ENCODE results near the gene IL1R2. TPM values are rescaled to one million over a fixed set of nuclear protein-coding genes. Genes with fewer than 3 reads are reported as not detected.

The IL1R2 gene
- total RNA-seq, 1 experiment from 2014 or later, result not detected

GRCh38 chr2:101982495-101983029 is 9.2 kb upstream of the IL1R2 start:
- H3K4me1 ChIP-seq (replicated peaks), result peaks cover 4% of the 10 kb centered on the region; the same call in 1 of the 2 replicates
- H3K9me3 ChIP-seq (replicated peaks), result no peaks in the 10 kb centered on the region
- no peaks in the 10 kb centered on the region for H3K36me3 ChIP-seq
- H3K4me3 ChIP-seq, result no peak overlapping the region
- no peak for DNase-seq (ENCODE audit: low read depth in 1 of 2, low spot score in 2 of 2)
- H3K27me3 ChIP-seq (replicated peaks), result no peaks in the 10 kb centered on the region
- H3K27ac ChIP-seq, result no peak overlapping the region

DNA sequence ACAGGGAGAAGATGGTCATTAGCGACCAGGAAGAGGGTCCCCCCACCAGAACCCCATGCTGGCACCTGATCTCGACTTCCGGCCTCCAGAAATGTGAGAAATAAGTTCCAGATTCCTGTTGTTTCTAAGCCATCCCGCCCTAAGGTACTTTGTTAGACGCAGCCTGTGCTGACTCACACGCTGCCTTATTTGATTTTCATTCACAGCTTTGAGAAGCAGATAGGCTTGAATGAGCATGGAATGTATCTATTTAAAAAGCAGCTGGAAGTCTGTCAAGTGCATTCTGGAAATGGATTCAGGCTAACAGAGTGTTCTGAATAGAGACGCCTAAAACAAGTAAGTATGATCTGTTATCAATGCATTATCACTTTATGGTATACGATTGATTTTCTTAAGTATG is 8.3 kb upstream of the IL1R2 start:
- Histone ChIP-seq H3K9me3 (replicated peaks) (no peaks in the 10 kb centered on the region), H3K36me3 (no peaks in the 10 kb centered on the region), H3K4me1 (replicated peaks) (peaks cover 4% of the 10 kb centered on the region; the same call in 1 of the 2 replicates), H3K27me3 (replicated peaks) (no peaks in the 10 kb centered on the region), H3K4me3 (no peak overlapping the region), H3K27ac (no peak overlapping the region)
- peak in 1 of 2 experiments; percentile 13 for DNase-seq (ENCODE audit: low read depth in 1 of 2, low spot score in 2 of 2)

DNA sequence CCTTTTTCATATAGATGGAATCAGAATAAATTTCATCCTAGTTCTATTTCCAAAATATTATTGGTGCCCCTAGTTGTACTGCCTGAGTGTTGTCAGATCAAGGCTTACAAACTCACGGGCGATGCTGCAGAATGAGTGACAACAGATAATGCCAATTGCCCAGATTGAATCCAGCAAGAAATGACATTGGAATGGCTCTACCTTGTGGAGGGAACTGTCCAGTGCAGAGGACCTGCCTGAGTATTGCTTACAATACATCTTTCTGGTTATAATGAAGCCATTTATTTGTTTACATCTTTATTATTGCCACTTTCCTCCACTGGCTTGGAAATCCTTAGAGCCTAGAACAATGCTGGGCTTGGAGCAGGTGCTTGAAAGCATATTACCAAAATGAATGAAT is 7.8 kb upstream of the IL1R2 start:
- Histone ChIP-seq H3K9me3 (replicated peaks) (no peaks in the 10 kb centered on the region), H3K4me1 (replicated peaks) (peaks cover 4% of the 10 kb centered on the region; the same call in 1 of the 2 replicates), H3K36me3 (no peaks in the 10 kb centered on the region), H3K4me3 (no peak overlapping the region), H3K27ac (no peak overlapping the region), H3K27me3 (replicated peaks) (no peaks in the 10 kb centered on the region)
- no peak for DNase-seq (ENCODE audit: low read depth in 1 of 2, low spot score in 2 of 2)

- no peaks in the 10 kb centered on the region for H3K36me3 ChIP-seq
- no peaks in the 10 kb centered on the region for H3K9me3 ChIP-seq (replicated peaks)
- H3K27me3 ChIP-seq (replicated peaks), result no peaks in the 10 kb centered on the region
- no peak overlapping the region for H3K27ac ChIP-seq
- no peak overlapping the region for H3K4me3 ChIP-seq
- DNase-seq (ENCODE audit: low read depth in 1 of 2, low spot score in 2 of 2), result no peak
- peaks cover 4% of the 10 kb centered on the region; the same call in 1 of the 2 replicates for H3K4me1 ChIP-seq (replicated peaks)
These were observed 7.1 kb upstream of the IL1R2 start for GRCh38 chr2:101984656-101985055.

DNA sequence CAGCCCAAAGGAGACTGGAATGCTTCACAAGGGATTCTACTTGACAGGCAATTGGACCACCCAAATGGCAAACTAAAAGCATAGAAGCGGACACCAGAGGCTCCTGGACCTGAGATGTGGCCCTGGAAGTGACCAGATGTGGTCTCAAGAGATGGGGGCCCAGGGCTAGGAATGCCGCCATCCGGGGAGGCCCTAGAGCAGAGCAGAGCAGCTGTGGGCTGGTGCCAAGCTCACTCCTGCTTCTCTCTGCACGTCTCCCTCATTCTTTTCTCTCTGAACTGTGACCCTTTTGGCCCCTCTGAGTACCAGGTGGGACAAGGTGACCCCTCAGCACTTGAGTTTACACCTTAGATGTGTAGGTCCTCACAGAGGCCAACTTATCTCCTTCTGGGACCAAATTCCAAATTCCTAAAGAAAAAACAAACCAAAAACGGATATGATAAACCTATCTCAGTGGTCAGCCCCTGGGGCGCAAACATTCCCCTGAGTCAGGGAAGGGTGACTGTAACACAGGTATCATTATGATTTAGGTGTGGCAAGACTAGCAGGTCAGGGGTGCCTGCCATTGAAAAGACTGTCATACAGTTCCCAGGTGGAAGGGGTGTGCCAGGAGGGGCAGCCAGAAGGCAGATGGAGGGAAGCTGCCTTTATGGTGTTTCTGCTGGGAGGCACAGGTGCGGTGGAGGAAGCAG is 6.5 kb upstream of the IL1R2 start:
- H3K27me3 ChIP-seq (replicated peaks), result no peaks in the 10 kb centered on the region
- H3K4me1 ChIP-seq (replicated peaks), result peaks cover 4% of the 10 kb centered on the region; the same call in 1 of the 2 replicates
- no peak overlapping the region for H3K4me3 ChIP-seq
- no peaks in the 10 kb centered on the region for H3K9me3 ChIP-seq (replicated peaks)
- no peak for DNase-seq (ENCODE audit: low read depth in 1 of 2, low spot score in 2 of 2)
- no peaks in the 10 kb centered on the region for H3K36me3 ChIP-seq
- no peak overlapping the region for H3K27ac ChIP-seq

- no peak for DNase-seq (ENCODE audit: low read depth in 1 of 2, low spot score in 2 of 2)
- H3K9me3 ChIP-seq (replicated peaks), result no peaks in the 10 kb centered on the region
- H3K4me3 ChIP-seq, result no peak overlapping the region
- no peak overlapping the region for H3K27ac ChIP-seq
- peaks cover 4% of the 10 kb centered on the region; the same call in 1 of the 2 replicates for H3K4me1 ChIP-seq (replicated peaks)
- H3K27me3 ChIP-seq (replicated peaks), result no peaks in the 10 kb centered on the region
- no peaks in the 10 kb centered on the region for H3K36me3 ChIP-seq
These were observed 6.0 kb upstream of the IL1R2 start for GRCh38 chr2:101985793-101986164.

- no peak for DNase-seq (ENCODE audit: low read depth in 1 of 2, low spot score in 2 of 2)
- Histone ChIP-seq H3K27ac (no peak overlapping the region), H3K4me3 (no peak overlapping the region), H3K4me1 (replicated peaks) (peaks cover 4% of the 10 kb centered on the region; the same call in 1 of the 2 replicates), H3K27me3 (replicated peaks) (no peaks in the 10 kb centered on the region), H3K36me3 (no peaks in the 10 kb centered on the region), H3K9me3 (replicated peaks) (no peaks in the 10 kb centered on the region)
These were observed 5.4 kb upstream of the IL1R2 start for GRCh38 chr2:101986376-101986775.

GRCh38 chr2:101986804-101987740 is 4.7 kb upstream of the IL1R2 start:
- no peak for DNase-seq (ENCODE audit: low read depth in 1 of 2, low spot score in 2 of 2)
- no peaks in the 10 kb centered on the region for H3K27me3 ChIP-seq (replicated peaks)
- H3K9me3 ChIP-seq (replicated peaks), result no peaks in the 10 kb centered on the region
- H3K4me1 ChIP-seq (replicated peaks), result peaks cover 4% of the 10 kb centered on the region; the same call in 1 of the 2 replicates
- H3K27ac ChIP-seq, result no peak overlapping the region
- no peaks in the 10 kb centered on the region for H3K36me3 ChIP-seq
- no peak overlapping the region for H3K4me3 ChIP-seq

GRCh38 chr2:101987832-101988231 is 3.9 kb upstream of the IL1R2 start:
- no peaks in the 10 kb centered on the region for H3K27me3 ChIP-seq (replicated peaks)
- no peak overlapping the region for H3K27ac ChIP-seq
- H3K36me3 ChIP-seq, result no peaks in the 10 kb centered on the region
- no peak for DNase-seq (ENCODE audit: low read depth in 1 of 2, low spot score in 2 of 2)
- H3K9me3 ChIP-seq (replicated peaks), result no peaks in the 10 kb centered on the region
- no peak overlapping the region for H3K4me3 ChIP-seq
- H3K4me1 ChIP-seq (replicated peaks), result peaks cover 4% of the 10 kb centered on the region; the same call in 1 of the 2 replicates

- DNase-seq (ENCODE audit: low read depth in 1 of 2, low spot score in 2 of 2), result no peak
These were observed 3.2 kb upstream of the IL1R2 start for GRCh38 chr2:101988541-101988940.

DNA sequence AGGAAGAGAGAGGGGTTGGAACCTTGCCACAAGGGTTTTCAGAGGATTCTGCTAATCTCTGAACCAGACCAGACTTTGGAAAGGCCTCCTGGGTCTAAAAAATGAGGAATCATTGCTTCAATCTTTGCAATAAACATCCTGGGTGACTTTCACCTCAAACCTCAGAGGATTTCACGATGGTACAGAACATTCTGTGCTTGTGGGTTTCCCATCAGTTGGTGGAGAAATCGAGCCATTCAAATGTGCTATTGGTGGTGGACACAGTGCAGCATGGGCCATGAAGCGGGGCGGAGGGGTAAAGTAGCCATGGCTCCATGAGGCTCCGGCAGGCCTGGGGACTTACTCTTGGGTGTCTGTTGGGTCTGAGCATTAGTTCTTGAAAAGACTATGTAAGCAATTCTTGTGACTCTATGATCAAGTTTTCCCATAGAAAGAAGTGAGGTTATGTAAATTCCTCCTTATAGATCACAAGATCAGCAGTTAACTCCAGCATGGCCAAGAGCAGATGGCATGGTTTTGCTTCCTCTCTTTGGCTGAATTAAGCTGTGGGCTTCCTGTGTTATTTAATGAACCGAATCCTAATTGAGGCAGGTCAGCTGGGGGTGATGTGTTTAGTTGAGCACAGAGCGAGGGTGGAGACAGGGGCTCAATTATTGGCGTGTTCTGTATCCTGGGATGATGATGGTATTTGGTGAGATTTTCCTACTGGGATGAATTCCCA is 1.9 kb upstream of the IL1R2 start:
- H3K4me3 ChIP-seq, result no peak overlapping the region
- H3K36me3 ChIP-seq, result no peaks in the 10 kb centered on the region
- no peaks in the 10 kb centered on the region for H3K4me1 ChIP-seq (replicated peaks)
- no peaks in the 10 kb centered on the region for H3K9me3 ChIP-seq (replicated peaks)
- no peak for DNase-seq (ENCODE audit: low read depth in 1 of 2, low spot score in 2 of 2)
- H3K27ac ChIP-seq, result no peak overlapping the region
- no peaks in the 10 kb centered on the region for H3K27me3 ChIP-seq (replicated peaks)

More at GRCh38 chr2:101988541-101988940, 3.2 kb upstream of the IL1R2 start:
- Histone ChIP-seq H3K27me3 (replicated peaks) (no peaks in the 10 kb centered on the region), H3K9me3 (replicated peaks) (no peaks in the 10 kb centered on the region), H3K4me1 (replicated peaks) (peaks cover 1% of the 10 kb centered on the region; the same call in 1 of the 2 replicates), H3K36me3 (no peaks in the 10 kb centered on the region), H3K4me3 (no peak overlapping the region), H3K27ac (no peak overlapping the region)

GRCh38 chr2:101993772-101994171 is 2.0 kb downstream of the IL1R2 start:
- Histone ChIP-seq H3K4me3 (no peak overlapping the region), H3K4me1 (replicated peaks) (no peaks in the 10 kb centered on the region), H3K27ac (no peak overlapping the region), H3K9me3 (replicated peaks) (no peaks in the 10 kb centered on the region), H3K27me3 (replicated peaks) (0 out of 2 replicates have a peak, but pooled peaks cover 5% of the 10 kb centered on the region), H3K36me3 (no peaks in the 10 kb centered on the region)
- DNase-seq (ENCODE audit: low read depth in 1 of 2, low spot score in 2 of 2), result no peak

- DNase-seq (ENCODE audit: low read depth in 1 of 2, low spot score in 2 of 2), result no peak
- no peak overlapping the region for H3K4me3 ChIP-seq
- H3K9me3 ChIP-seq (replicated peaks), result no peaks in the 10 kb centered on the region
- no peaks in the 10 kb centered on the region for H3K36me3 ChIP-seq
- no peak overlapping the region for H3K27ac ChIP-seq
- H3K27me3 ChIP-seq (replicated peaks), result 0 out of 2 replicates have a peak, but pooled peaks cover 5% of the 10 kb centered on the region
- H3K4me1 ChIP-seq (replicated peaks), result no peaks in the 10 kb centered on the region
These were observed 3.3 kb downstream of the IL1R2 start for GRCh38 chr2:101995019-101995418.
